H9 (cell line): ENCODE results near the gene FXYD7. TPM values are rescaled to one million over a fixed set of nuclear protein-coding genes. Genes with fewer than 3 reads are reported as not detected.

Experiments
- DNase-seq: peaks from one replicate; pipeline ENCODE4 v3.0.0-alpha.2; 2017
- H2AFZ ChIP-seq: one replicate; pipeline ENCODE4 v1.6.1; 2013; ENCODE audit warnings: mild to moderate bottlenecking, low read length, control low read depth, moderate library complexity
- H2AK5ac ChIP-seq: 2 replicates; pipeline ENCODE4 v1.6.1; 2013; ENCODE audit warnings: low read length, control low read depth, mixed read lengths; ENCODE audit not compliant: insufficient read length
- H2BK120ac ChIP-seq: one replicate; pipeline ENCODE4 v1.6.1; 2013; ENCODE audit warnings: low read depth, mild to moderate bottlenecking, low read length, control low read depth, inconsistent platforms; ENCODE audit not compliant: poor library complexity, severe bottlenecking
- H2BK12ac ChIP-seq: 2 replicates; pipeline ENCODE4 v1.6.1; 2013; ENCODE audit warnings: low read length, control low read depth, mixed read lengths, low read depth; ENCODE audit not compliant: insufficient read length
- H2BK15ac ChIP-seq: 2 replicates; pipeline ENCODE4 v1.6.1; 2013; ENCODE audit warnings: low read depth, low read length, control low read depth
- H2BK20ac ChIP-seq: one replicate; pipeline ENCODE4 v1.6.1; 2013; ENCODE audit warnings: low read depth, mild to moderate bottlenecking, low read length, control low read depth, inconsistent platforms; ENCODE audit not compliant: poor library complexity, severe bottlenecking
- H2BK5ac ChIP-seq: 2 replicates; pipeline ENCODE4 v1.6.1; 2013; ENCODE audit warnings: low read length, control low read depth, mixed read lengths; ENCODE audit not compliant: insufficient read length
- H3K14ac ChIP-seq: 2 replicates; pipeline ENCODE4 v1.6.1; 2013; ENCODE audit warnings: low read length, control low read depth; ENCODE audit not compliant: insufficient read depth
- H3K18ac ChIP-seq: 2 replicates; pipeline ENCODE4 v1.6.1; 2013; ENCODE audit warnings: low read depth, mild to moderate bottlenecking, mixed read lengths, low read length, control low read depth; ENCODE audit not compliant: insufficient read length
- H3K23ac ChIP-seq: 2 replicates; pipeline ENCODE4 v1.6.1; 2013; ENCODE audit warnings: low read length, control low read depth, mixed read lengths, low read depth; ENCODE audit not compliant: insufficient read length
- H3K23me2 ChIP-seq: 2 replicates; pipeline ENCODE4 v1.6.1; 2013; ENCODE audit warnings: low read depth, mild to moderate bottlenecking, mixed read lengths, low read length, control low read depth; ENCODE audit not compliant: insufficient read length, poor library complexity, severe bottlenecking
- H3K27ac ChIP-seq: 2 replicates; pipeline ENCODE4 v1.5.1; 2013; ENCODE audit warnings: low read length, control low read depth, mixed read lengths, low read depth; ENCODE audit not compliant: insufficient read length
- H3K27me3 ChIP-seq: 2 replicates; pipeline ENCODE4 v1.6.1; 2013; ENCODE audit warnings: low read length, control low read depth, inconsistent platforms; ENCODE audit not compliant: insufficient read depth
- H3K4ac ChIP-seq: 2 replicates; pipeline ENCODE4 v1.6.1; 2013; ENCODE audit warnings: low read depth, mild to moderate bottlenecking, control low read depth, inconsistent platforms, low read length, moderate library complexity
- H3K4me1 ChIP-seq: 2 replicates; pipeline ENCODE4 v1.6.1; 2013; ENCODE audit warnings: low read length, control low read depth, inconsistent platforms; ENCODE audit not compliant: insufficient read depth
- H3K4me2 ChIP-seq: 2 replicates; pipeline ENCODE4 v1.6.1; 2013; ENCODE audit warnings: low read length, control low read depth, mixed read lengths; ENCODE audit not compliant: insufficient read length, insufficient read depth
- H3K56ac ChIP-seq: 2 replicates; pipeline ENCODE4 v1.6.1; 2013; ENCODE audit warnings: low read depth, mild to moderate bottlenecking, mixed read lengths, low read length, control low read depth; ENCODE audit not compliant: insufficient read length
- H3K79me1 ChIP-seq: 2 replicates; pipeline ENCODE4 v1.6.1; 2013; ENCODE audit warnings: low read depth, mild to moderate bottlenecking, moderate library complexity, low read length, control low read depth, inconsistent platforms; ENCODE audit not compliant: insufficient read depth, poor library complexity, severe bottlenecking
- H3K79me2 ChIP-seq: 2 replicates; pipeline ENCODE4 v1.6.1; 2013; ENCODE audit warnings: low read length, control low read depth, inconsistent platforms; ENCODE audit not compliant: insufficient read depth
- H3K9ac ChIP-seq: 2 replicates; pipeline ENCODE4 v1.6.1; 2013; ENCODE audit warnings: low read length, control low read depth, mixed read lengths; ENCODE audit not compliant: insufficient read length; ENCODE audit errors: extremely low read depth
- H3K9me3 ChIP-seq: one replicate; pipeline ENCODE4 v1.6.1; 2013; ENCODE audit warnings: low read depth, low read length, inconsistent platforms; ENCODE audit not compliant: control insufficient read depth
- H3T11ph ChIP-seq: one replicate; pipeline ENCODE4 v1.6.1; 2013; ENCODE audit warnings: mild to moderate bottlenecking, low read length, control low read depth, inconsistent platforms
- H4K20me1 ChIP-seq: one replicate; pipeline ENCODE4 v1.6.1; 2013; ENCODE audit not compliant: control insufficient read depth, insufficient read length, insufficient read depth
- H4K5ac ChIP-seq: 2 replicates; pipeline ENCODE4 v1.6.1; 2013; ENCODE audit warnings: low read depth, mild to moderate bottlenecking, mixed read lengths, low read length, control low read depth; ENCODE audit not compliant: insufficient read length
- H4K8ac ChIP-seq: replicated peaks from 2 replicates; pipeline ENCODE4 v1.6.1; 2013; ENCODE audit warnings: low read length, control low read depth, mixed read lengths, low read depth; ENCODE audit not compliant: insufficient read length
- H4K91ac ChIP-seq: 2 replicates; pipeline ENCODE4 v1.6.1; 2013; ENCODE audit warnings: low read depth, mild to moderate bottlenecking, moderate library complexity, mixed read lengths, low read length, control low read depth; ENCODE audit not compliant: insufficient read length
- H3K27ac Mint-ChIP-seq, 3 experiments: 2 replicates in 2 of 3; 3 replicates in 1 of 3; pipeline ENCODE4 v1.8.0; 2020 to 2021; ENCODE audit warnings: mixed read lengths in 3 of 3, mild to moderate bottlenecking in 1 of 3, moderate library complexity in 1 of 3
- H3K27me3 Mint-ChIP-seq: 2 replicates; pipeline ENCODE4 v1.8.0; 2021; ENCODE audit warnings: low read depth, mild to moderate bottlenecking, moderate library complexity, mixed read lengths
- H3K36me3 Mint-ChIP-seq, 3 experiments: 2 replicates in 2 of 3; 3 replicates in 1 of 3; pipeline ENCODE4 v1.8.0; 2020 to 2021; ENCODE audit warnings: low read depth in 3 of 3, mixed read lengths in 3 of 3; ENCODE audit not compliant: insufficient read depth in 1 of 3
- H3K4me1 Mint-ChIP-seq, 2 experiments: 2 replicates each; pipeline ENCODE4 v1.8.0; 2020; ENCODE audit warnings: mixed read lengths in 2 of 2
- H3K4me3 Mint-ChIP-seq, 2 experiments: 2 replicates in 1 of 2; 3 replicates in 1 of 2; pipeline ENCODE4 v1.8.0; 2020 to 2021; ENCODE audit warnings: mild to moderate bottlenecking in 2 of 2, mixed read lengths in 2 of 2, moderate library complexity in 1 of 2
- H3K9me3 Mint-ChIP-seq, 2 experiments: 2 replicates in 1 of 2; 3 replicates in 1 of 2; pipeline ENCODE4 v1.8.0; 2020; ENCODE audit warnings: mild to moderate bottlenecking in 2 of 2, mixed read lengths in 2 of 2, moderate library complexity in 1 of 2
- CTCF ChIP-seq: fragments of 200-600 bp; sonication (generic); conservative IDR thresholded peaks from 3 replicates; pipeline ENCODE4 v1.8.0; 2021; ENCODE audit warnings: antibody characterized with exemption, mild to moderate bottlenecking
- WGBS: extraction: QIAGEN DNeasy Blood & Tissue Kit; methylation state at CpG from one replicate; pipeline ENCODE4 v1.1.7; 2013; ENCODE audit warnings: missing lambda C conversion rate, low lambda C conversion rate, mixed read lengths; ENCODE audit not compliant: insufficient read length; ENCODE audit errors: extremely low coverage; 5-methylcytosine and 5-hydroxymethylcytosine counted together
- total RNA-seq: library from RNA; stranded (reverse); gene quantifications from 2 replicates; pipeline ENCODE4 v1.2.1, GENCODE V29; 2021

Gene FXYD7
- total RNA-seq, 1 experiment from 2014 or later = 9.0 TPM

DNA sequence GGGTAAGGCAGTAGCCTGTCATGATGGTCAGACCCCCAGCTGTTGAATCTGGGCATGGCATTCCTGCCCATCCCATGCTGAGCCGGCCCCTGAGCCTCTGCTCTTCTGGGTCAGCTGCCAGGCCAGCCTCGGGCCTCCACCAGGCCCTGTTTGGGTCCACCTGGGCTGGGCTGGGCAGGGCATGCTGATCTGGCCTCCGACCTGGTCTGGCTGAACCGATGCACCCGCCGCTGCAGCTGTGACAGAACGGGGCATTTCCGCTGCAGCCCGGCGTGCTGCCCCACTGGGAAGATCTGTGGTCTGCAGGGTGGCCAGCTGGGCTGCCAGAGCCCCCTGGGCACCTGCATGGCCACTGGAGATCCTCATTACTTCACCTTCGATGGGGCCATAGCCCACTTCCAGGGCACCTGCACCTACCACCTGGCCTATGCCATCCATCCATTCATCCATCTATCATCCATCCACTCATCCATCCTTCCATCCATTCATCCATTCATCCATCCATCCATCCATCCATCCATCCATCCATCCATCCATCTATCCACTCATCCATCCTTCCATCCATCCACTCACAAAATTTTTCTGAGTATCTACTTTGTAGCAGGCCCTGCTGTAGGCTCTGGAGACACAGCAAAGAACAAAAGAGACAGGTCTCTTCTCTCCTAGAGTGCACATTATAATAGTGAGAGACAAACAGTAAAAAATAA, 49.0 kb upstream of the FXYD7 start:
- Histone ChIP-seq H4K8ac (no peak overlapping the region), H3K56ac (no peak overlapping the region), H3K27me3 (no peaks in the 10 kb centered on the region), H3K4ac (no peak overlapping the region), H2BK120ac (no peak overlapping the region), H4K20me1 (no peaks in the 10 kb centered on the region), H3K27ac (no peak overlapping the region), H3K4me2 (no peak overlapping the region), H2BK12ac (no peak overlapping the region), H3K23ac (no peak overlapping the region), H2AK5ac (no peak overlapping the region), H3T11ph (no peak overlapping the region), H3K79me1 (no peaks in the 10 kb centered on the region), H2AFZ (no peak overlapping the region), H2BK20ac (no peak overlapping the region), H3K9ac (no peak overlapping the region), H3K18ac (no peak overlapping the region), H2BK15ac (no peak overlapping the region), H3K23me2 (no peaks in the 10 kb centered on the region), H3K79me2 (no peaks in the 10 kb centered on the region), H3K9me3 (no peaks in the 10 kb centered on the region), H3K4me1 (no peaks in the 10 kb centered on the region), H3K14ac (no peak overlapping the region), H2BK5ac (no peak overlapping the region), H4K91ac (no peak overlapping the region), H4K5ac (no peak overlapping the region)
- no peak overlapping the region for H3K4me3 Mint-ChIP-seq
- H3K27me3 Mint-ChIP-seq = peaks cover 3% of the 10 kb centered on the region
- peaks cover 18 to 24% of the 10 kb centered on the region in 2 experiments for H3K4me1 Mint-ChIP-seq
- H3K36me3 Mint-ChIP-seq = no peaks in the 10 kb centered on the region
- no peak for TF ChIP-seq CTCF
- no CpG with 5 or more reads among the region's 11 CpGs for WGBS
- no peak for DNase-seq
- no peak overlapping the region for H3K27ac Mint-ChIP-seq
- H3K9me3 Mint-ChIP-seq = no peaks in the 10 kb centered on the region
